HepG2 (cell line): ENCODE data around the gene DAB2IP. TPM values are rescaled to one million over a fixed set of nuclear protein-coding genes. Genes with fewer than 3 reads are reported as not detected.

ENCODE experiments used
- KLF12 ChIP-seq: sonication (generic); formaldehyde crosslinking; IDR thresholded peaks from 2 replicates; pipeline ENCODE4 v1.4.0; 2020; ENCODE audit warnings: missing genetic modification reagents, borderline replicate concordance
- MBNL3 ChIP-seq: fragments of 250-450 bp; sonication (Bioruptor Pico); conservative IDR thresholded peaks from 2 replicates; pipeline ENCODE4 v1.8.0; 2022; ENCODE audit warnings: mild to moderate bottlenecking, inconsistent platforms
- RAD21 ChIP-seq: fragments of 450-650 bp; formaldehyde crosslinking; IDR thresholded peaks from 2 replicates; pipeline ENCODE4 v1.5.0; 2020; ENCODE audit warnings: mild to moderate bottlenecking
- SMAD3 ChIP-seq: sonication (generic); formaldehyde crosslinking; IDR thresholded peaks from 2 replicates; pipeline ENCODE4 v1.4.0; 2020; ENCODE audit warnings: missing genetic modification reagents
- WIZ ChIP-seq: sonication (generic); formaldehyde crosslinking; IDR thresholded peaks from 2 replicates; pipeline ENCODE4 v1.5.1; 2020; ENCODE audit warnings: mild to moderate bottlenecking, missing genetic modification reagents
- ZFP36 ChIP-seq: fragments of 150-350 bp; IDR thresholded peaks from 2 replicates; pipeline ENCODE4 v1.6.1; 2018; ENCODE audit warnings: borderline replicate concordance, low read length, low read depth; ENCODE audit not compliant: partially characterized antibody
- ZNF225 ChIP-seq: sonication (generic); formaldehyde crosslinking; IDR thresholded peaks from 2 replicates; pipeline ENCODE4 v1.4.0; 2020; ENCODE audit warnings: mild to moderate bottlenecking, missing genetic modification reagents
- ZNF337 ChIP-seq: sonication (generic); formaldehyde crosslinking; IDR thresholded peaks from 2 replicates; pipeline ENCODE4 v1.5.1; 2020; ENCODE audit warnings: missing genetic modification reagents, low read depth, mild to moderate bottlenecking, borderline replicate concordance
- polyA plus RNA-seq, 8 experiments: library from polyadenylated mRNA; depleted of rRNA in 3 of 8; stranded (reverse) in 7 of 8; unstranded in 1 of 8; fragments of >200 nt; fragmentation: Illumina TruSeq in 4 of 8; extraction: Trizol in 4 of 8; gene quantifications; 2 replicates each; pipeline versions ENCODE4 v1.2.1 to v1.2.3, GENCODE V29; 2011 to 2016; ENCODE audit warnings: low read depth in 4 of 8, missing spikeins in 1 of 8, mixed read lengths in 1 of 8; ENCODE audit not compliant: insufficient read depth in 1 of 8
- total RNA-seq, 5 experiments: library from RNA; depleted of rRNA; stranded (reverse); fragments of >200 nt; fragmentation: Illumina TruSeq; extraction: Trizol; gene quantifications; 2 replicates each; pipeline ENCODE4 v1.2.3, GENCODE V29; 2016; ENCODE audit warnings: low read depth in 1 of 5
- TF ChIP-seq, protein P1 (sequence below): sonication (generic); formaldehyde crosslinking; IDR thresholded peaks from 2 replicates; pipeline ENCODE4 v1.4.0; 2020; ENCODE audit warnings: mild to moderate bottlenecking, missing genetic modification reagents, borderline replicate concordance
- TF ChIP-seq, protein P2 (sequence below): sonication (generic); formaldehyde crosslinking; IDR thresholded peaks from 2 replicates; pipeline ENCODE4 v1.5.0; 2020; ENCODE audit warnings: missing genetic modification reagents
- TF ChIP-seq, protein P3 (sequence below): sonication (generic); formaldehyde crosslinking; IDR thresholded peaks from 2 replicates; pipeline ENCODE4 v1.5.0; 2020; ENCODE audit warnings: mild to moderate bottlenecking, missing genetic modification reagents, moderate library complexity
- TF ChIP-seq, protein P4 (sequence below): sonication (generic); formaldehyde crosslinking; IDR thresholded peaks from 2 replicates; pipeline ENCODE4 v1.8.1; 2023; ENCODE audit warnings: mild to moderate bottlenecking, moderate library complexity, missing genetic modification reagents
- TF ChIP-seq, protein P5 (sequence below): conservative IDR thresholded peaks from 2 replicates; pipeline ENCODE4 v1.6.1; 2018; ENCODE audit warnings: missing genetic modification reagents
- TF ChIP-seq, protein P6 (sequence below): sonication (generic); formaldehyde crosslinking; IDR thresholded peaks from 2 replicates; pipeline ENCODE4 v1.5.1; 2020; ENCODE audit warnings: mild to moderate bottlenecking, missing genetic modification reagents
- TF ChIP-seq, protein P7 (sequence below): sonication (generic); formaldehyde crosslinking; IDR thresholded peaks from 2 replicates; pipeline ENCODE4 v1.8.0; 2022; ENCODE audit warnings: missing genetic modification reagents, mild to moderate bottlenecking, borderline replicate concordance

Gene DAB2IP
- total and polyA plus RNA-seq, 2 of the 13 experiments (the other 11 are each of a cell fraction or from before 2014, with no cell fraction given): 25.3 to 37.9 TPM

DNA sequence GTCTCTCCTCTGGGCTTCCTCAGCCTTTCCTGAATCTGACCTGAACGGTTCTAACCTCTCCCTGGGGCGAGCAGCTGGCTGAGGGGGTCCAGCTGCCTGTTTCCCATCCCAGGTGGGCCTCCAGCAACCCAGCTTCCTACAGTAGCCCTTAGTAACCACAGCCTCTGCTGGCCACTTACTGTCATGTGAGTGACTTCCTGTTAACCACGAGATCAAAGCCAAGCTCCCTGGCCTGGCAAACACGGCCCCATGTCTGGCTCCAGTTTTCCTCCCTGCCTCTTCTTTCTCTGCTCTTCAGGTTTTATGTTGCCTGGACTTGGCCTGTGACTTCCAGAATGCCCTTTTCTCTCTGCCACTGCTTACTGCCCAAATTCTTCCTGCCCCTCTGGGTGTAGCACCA lies 47.2 kb upstream of the DAB2IP start (continued):
- TF ChIP-seq, protein P1, sequence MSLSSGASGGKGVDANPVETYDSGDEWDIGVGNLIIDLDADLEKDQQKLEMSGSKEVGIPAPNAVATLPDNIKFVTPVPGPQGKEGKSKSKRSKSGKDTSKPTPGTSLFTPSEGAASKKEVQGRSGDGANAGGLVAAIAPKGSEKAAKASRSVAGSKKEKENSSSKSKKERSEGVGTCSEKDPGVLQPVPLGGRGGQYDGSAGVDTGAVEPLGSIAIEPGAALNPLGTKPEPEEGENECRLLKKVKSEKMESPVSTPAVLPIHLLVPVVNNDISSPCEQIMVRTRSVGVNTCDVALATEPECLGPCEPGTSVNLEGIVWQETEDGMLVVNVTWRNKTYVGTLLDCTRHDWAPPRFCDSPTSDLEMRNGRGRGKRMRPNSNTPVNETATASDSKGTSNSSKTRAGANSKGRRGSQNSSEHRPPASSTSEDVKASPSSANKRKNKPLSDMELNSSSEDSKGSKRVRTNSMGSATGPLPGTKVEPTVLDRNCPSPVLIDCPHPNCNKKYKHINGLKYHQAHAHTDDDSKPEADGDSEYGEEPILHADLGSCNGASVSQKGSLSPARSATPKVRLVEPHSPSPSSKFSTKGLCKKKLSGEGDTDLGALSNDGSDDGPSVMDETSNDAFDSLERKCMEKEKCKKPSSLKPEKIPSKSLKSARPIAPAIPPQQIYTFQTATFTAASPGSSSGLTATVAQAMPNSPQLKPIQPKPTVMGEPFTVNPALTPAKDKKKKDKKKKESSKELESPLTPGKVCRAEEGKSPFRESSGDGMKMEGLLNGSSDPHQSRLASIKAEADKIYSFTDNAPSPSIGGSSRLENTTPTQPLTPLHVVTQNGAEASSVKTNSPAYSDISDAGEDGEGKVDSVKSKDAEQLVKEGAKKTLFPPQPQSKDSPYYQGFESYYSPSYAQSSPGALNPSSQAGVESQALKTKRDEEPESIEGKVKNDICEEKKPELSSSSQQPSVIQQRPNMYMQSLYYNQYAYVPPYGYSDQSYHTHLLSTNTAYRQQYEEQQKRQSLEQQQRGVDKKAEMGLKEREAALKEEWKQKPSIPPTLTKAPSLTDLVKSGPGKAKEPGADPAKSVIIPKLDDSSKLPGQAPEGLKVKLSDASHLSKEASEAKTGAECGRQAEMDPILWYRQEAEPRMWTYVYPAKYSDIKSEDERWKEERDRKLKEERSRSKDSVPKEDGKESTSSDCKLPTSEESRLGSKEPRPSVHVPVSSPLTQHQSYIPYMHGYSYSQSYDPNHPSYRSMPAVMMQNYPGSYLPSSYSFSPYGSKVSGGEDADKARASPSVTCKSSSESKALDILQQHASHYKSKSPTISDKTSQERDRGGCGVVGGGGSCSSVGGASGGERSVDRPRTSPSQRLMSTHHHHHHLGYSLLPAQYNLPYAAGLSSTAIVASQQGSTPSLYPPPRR (CRISPR knock-in tag): peak; percentile 24; the same call in 1 of the 2 replicates
- no peak for TF ChIP-seq KLF12
- TF ChIP-seq, protein P2, sequence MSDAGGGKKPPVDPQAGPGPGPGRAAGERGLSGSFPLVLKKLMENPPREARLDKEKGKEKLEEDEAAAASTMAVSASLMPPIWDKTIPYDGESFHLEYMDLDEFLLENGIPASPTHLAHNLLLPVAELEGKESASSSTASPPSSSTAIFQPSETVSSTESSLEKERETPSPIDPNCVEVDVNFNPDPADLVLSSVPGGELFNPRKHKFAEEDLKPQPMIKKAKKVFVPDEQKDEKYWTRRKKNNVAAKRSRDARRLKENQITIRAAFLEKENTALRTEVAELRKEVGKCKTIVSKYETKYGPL: no peak
- TF ChIP-seq, protein P3, sequence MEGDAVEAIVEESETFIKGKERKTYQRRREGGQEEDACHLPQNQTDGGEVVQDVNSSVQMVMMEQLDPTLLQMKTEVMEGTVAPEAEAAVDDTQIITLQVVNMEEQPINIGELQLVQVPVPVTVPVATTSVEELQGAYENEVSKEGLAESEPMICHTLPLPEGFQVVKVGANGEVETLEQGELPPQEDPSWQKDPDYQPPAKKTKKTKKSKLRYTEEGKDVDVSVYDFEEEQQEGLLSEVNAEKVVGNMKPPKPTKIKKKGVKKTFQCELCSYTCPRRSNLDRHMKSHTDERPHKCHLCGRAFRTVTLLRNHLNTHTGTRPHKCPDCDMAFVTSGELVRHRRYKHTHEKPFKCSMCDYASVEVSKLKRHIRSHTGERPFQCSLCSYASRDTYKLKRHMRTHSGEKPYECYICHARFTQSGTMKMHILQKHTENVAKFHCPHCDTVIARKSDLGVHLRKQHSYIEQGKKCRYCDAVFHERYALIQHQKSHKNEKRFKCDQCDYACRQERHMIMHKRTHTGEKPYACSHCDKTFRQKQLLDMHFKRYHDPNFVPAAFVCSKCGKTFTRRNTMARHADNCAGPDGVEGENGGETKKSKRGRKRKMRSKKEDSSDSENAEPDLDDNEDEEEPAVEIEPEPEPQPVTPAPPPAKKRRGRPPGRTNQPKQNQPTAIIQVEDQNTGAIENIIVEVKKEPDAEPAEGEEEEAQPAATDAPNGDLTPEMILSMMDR (CRISPR knock-in tag): peak; percentile 38
- TF ChIP-seq ZNF337 (CRISPR knock-in tag): no peak
- TF ChIP-seq SMAD3: no peak
- TF ChIP-seq, protein P4, sequence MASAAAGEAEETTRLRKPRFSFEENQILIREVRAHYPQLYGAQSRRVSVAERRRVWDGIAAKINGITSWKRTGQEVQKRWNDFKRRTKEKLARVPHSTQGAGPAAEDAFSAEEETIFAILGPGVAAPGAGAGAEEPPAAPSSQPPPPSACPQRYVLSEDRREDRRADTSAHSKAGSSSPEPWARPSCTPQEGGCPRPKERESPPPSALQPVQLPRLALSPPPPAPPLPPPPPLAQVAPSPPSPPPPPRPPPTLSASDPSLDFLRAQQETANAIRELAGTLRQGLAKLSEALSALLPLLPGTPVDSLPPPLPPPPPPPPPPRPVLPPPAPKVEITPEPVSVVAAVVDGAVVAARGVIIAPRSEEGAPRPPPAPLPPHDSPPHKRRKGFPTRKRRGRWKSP (CRISPR knock-in tag): no peak
- TF ChIP-seq ZFP36: no peak
- TF ChIP-seq, protein P5, sequence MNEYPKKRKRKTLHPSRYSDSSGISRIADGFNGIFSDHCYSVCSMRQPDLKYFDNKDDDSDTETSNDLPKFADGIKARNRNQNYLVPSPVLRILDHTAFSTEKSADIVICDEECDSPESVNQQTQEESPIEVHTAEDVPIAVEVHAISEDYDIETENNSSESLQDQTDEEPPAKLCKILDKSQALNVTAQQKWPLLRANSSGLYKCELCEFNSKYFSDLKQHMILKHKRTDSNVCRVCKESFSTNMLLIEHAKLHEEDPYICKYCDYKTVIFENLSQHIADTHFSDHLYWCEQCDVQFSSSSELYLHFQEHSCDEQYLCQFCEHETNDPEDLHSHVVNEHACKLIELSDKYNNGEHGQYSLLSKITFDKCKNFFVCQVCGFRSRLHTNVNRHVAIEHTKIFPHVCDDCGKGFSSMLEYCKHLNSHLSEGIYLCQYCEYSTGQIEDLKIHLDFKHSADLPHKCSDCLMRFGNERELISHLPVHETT (CRISPR knock-in tag): no peak
- no peak for TF ChIP-seq MBNL3 (CRISPR knock-in tag)
- TF ChIP-seq RAD21 (CRISPR knock-in tag): no peak
- TF ChIP-seq ZNF225 (CRISPR knock-in tag): no peak
- TF ChIP-seq, protein P6, sequence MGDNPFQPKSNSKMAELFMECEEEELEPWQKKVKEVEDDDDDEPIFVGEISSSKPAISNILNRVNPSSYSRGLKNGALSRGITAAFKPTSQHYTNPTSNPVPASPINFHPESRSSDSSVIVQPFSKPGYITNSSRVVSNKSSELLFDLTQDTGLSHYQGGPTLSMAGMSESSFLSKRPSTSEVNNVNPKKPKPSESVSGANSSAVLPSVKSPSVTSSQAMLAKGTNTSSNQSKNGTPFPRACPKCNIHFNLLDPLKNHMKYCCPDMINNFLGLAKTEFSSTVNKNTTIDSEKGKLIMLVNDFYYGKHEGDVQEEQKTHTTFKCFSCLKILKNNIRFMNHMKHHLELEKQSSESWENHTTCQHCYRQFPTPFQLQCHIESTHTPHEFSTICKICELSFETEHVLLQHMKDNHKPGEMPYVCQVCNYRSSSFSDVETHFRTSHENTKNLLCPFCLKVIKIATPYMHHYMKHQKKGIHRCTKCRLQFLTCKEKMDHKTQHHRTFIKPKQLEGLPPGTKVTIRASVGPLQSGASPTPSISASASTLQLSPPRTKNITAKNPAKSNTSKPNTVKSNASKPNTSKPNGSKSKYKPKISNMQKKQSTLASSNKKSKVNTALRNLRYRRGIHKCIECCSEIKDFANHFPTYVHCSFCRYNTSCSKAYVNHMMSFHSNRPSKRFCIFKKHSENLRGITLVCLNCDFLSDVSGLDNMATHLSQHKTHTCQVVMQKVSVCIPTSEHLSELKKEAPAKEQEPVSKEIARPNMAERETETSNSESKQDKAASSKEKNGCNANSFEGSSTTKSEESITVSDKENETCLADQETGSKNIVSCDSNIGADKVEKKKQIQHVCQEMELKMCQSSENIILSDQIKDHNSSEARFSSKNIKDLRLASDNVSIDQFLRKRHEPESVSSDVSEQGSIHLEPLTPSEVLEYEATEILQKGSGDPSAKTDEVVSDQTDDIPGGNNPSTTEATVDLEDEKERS (CRISPR knock-in tag): no peak
- TF ChIP-seq, protein P7, sequence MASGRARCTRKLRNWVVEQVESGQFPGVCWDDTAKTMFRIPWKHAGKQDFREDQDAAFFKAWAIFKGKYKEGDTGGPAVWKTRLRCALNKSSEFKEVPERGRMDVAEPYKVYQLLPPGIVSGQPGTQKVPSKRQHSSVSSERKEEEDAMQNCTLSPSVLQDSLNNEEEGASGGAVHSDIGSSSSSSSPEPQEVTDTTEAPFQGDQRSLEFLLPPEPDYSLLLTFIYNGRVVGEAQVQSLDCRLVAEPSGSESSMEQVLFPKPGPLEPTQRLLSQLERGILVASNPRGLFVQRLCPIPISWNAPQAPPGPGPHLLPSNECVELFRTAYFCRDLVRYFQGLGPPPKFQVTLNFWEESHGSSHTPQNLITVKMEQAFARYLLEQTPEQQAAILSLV (CRISPR knock-in tag): no peak
- no peak for TF ChIP-seq WIZ
